HCT116 (cell line): ENCODE results near the gene ADGRL3. TPM values are rescaled to one million over a fixed set of nuclear protein-coding genes. Genes with fewer than 3 reads are reported as not detected.

Experiments
- ATAC-seq: fragments of 200-7000 bp; cut with Tn5 transposase; 2 replicates; pipeline ENCODE4 v1.9.1; 2020; ENCODE audit warnings: mild to moderate bottlenecking, moderate library complexity
- BruUV-seq: library from RNA; stranded (reverse); fragments of 400-500 nt; replicated peaks from 2 replicates; lab custom pipeline; 2021; lab: Mats Ljungman, UMichigan
- CTCF ChIA-PET: fragments of 300-600 bp; sonication (Branson Sonifier 250); formaldehyde crosslinking; loops from one replicate; lab custom pipeline; 2021; ENCODE audit warnings: antibody characterized with exemption; lab: Charles Lee
- POLR2A ChIA-PET: fragments of 300-600, 350-600 bp; sonication (Branson Sonifier 250); formaldehyde crosslinking; loops from one replicate; lab custom pipeline; 2021; ENCODE audit warnings: antibody characterized with exemption; lab: Charles Lee
- RAD21 ChIA-PET, 2 experiments: fragments of 300-600 bp; sonication (Branson Sonifier 250); formaldehyde crosslinking; loops; one replicate each; lab custom pipeline; 2023; ENCODE audit warnings: low total read pairs in 2 of 2; ENCODE audit not compliant: uncharacterized antibody in 2 of 2, unreplicated experiment in 2 of 2, low non-redundant PET in 1 of 2; lab: Charles Lee
- DNase-seq: peaks from one replicate; pipeline ENCODE4 v3.0.0-alpha.2; 2010; ENCODE audit warnings: low read depth, low spot score
- H2AFZ ChIP-seq: fragments of 200-600 bp; shearing (Covaris generic), sonication (generic); 2 replicates; pipeline ENCODE4 v1.6.1; 2017; ENCODE audit warnings: low read depth, mixed run types, mixed read lengths, antibody characterized with exemption, low read length; ENCODE audit not compliant: poor library complexity, severe bottlenecking
- H3K27ac ChIP-seq: 2 replicates; pipeline ENCODE4 v1.5.1; 2012; ENCODE audit warnings: low read depth, low read length
- H3K27me3 ChIP-seq: fragments of 200-600 bp; sonication (generic); 2 replicates; pipeline ENCODE4 v1.6.1; 2016; ENCODE audit warnings: mixed run types, low read length, mixed read lengths; ENCODE audit not compliant: insufficient read depth
- H3K36me3 ChIP-seq, 2 experiments: fragments of 200-500 bp in 1 of 2; fragments of 200-600 bp in 1 of 2; sonication (Bioruptor generic) in 1 of 2; sonication (generic) in 1 of 2; 2 replicates each; pipeline versions ENCODE4 v1.5.1 to v1.6.1; 2014 to 2016; ENCODE audit warnings: low read length in 2 of 2, inconsistent platforms in 1 of 2, mixed read lengths in 1 of 2, mixed run types in 1 of 2; ENCODE audit not compliant: insufficient read depth in 2 of 2, control insufficient read depth in 1 of 2
- H3K4me1 ChIP-seq, 2 experiments: fragments of 200-600 bp in 1 of 2; sonication (generic) in 1 of 2; 2 replicates each; pipeline versions ENCODE4 v1.5.1 to v1.6.1; 2012 to 2017; ENCODE audit warnings: low read length in 2 of 2, inconsistent platforms in 1 of 2, mild to moderate bottlenecking in 1 of 2, mixed read lengths in 1 of 2, mixed run types in 1 of 2, moderate library complexity in 1 of 2; ENCODE audit not compliant: insufficient read depth in 2 of 2, control insufficient read depth in 1 of 2
- H3K4me2 ChIP-seq: fragments of 200-600 bp; sonication (generic); 2 replicates; pipeline ENCODE4 v1.6.1; 2017; ENCODE audit warnings: mixed run types, low read length, mixed read lengths
- H3K4me3 ChIP-seq, 2 experiments: fragments of 200-600 bp in 1 of 2; sonication (generic) in 1 of 2; replicated peaks in 1 of 2; 2 replicates each; pipeline ENCODE4 v1.5.1; 2011 to 2016; ENCODE audit warnings: low read length in 2 of 2, control low read depth in 1 of 2, low read depth in 1 of 2, mild to moderate bottlenecking in 1 of 2, mixed read lengths in 1 of 2, mixed run types in 1 of 2
- H3K79me2 ChIP-seq: fragments of 200-600 bp; sonication (generic); 2 replicates; pipeline ENCODE4 v1.6.1; 2017; ENCODE audit warnings: mild to moderate bottlenecking, mixed run types, low read length, moderate library complexity, mixed read lengths; ENCODE audit not compliant: insufficient read depth
- H3K9ac ChIP-seq: fragments of 200-600 bp; sonication (generic); 2 replicates; pipeline ENCODE4 v1.6.1; 2016; ENCODE audit warnings: low read length, mixed read lengths
- H3K9me2 ChIP-seq: fragments of 200-600 bp; sonication (generic), shearing (Covaris generic); 2 replicates; pipeline ENCODE4 v1.6.1; 2017; ENCODE audit warnings: mixed run types, mild to moderate bottlenecking, moderate library complexity; ENCODE audit not compliant: insufficient read depth
- H3K9me3 ChIP-seq, 2 experiments: fragments of 200-500 bp in 1 of 2; fragments of 200-600 bp in 1 of 2; sonication (Bioruptor generic) in 1 of 2; sonication (generic) in 1 of 2; 2 replicates each; pipeline ENCODE4 v1.6.1; 2014 to 2017; ENCODE audit warnings: low read length in 2 of 2, mixed read lengths in 2 of 2, inconsistent platforms in 1 of 2, low read depth in 1 of 2, mild to moderate bottlenecking in 1 of 2, mixed run types in 1 of 2, moderate library complexity in 1 of 2; ENCODE audit not compliant: control insufficient read depth in 1 of 2, insufficient read depth in 1 of 2
- H4K20me1 ChIP-seq: fragments of 200-600 bp; sonication (generic), shearing (Covaris generic); 2 replicates; pipeline ENCODE4 v1.6.1; 2017; ENCODE audit warnings: mixed run types, mild to moderate bottlenecking, moderate library complexity; ENCODE audit not compliant: insufficient read depth
- CEBPB ChIP-seq: IDR thresholded peaks from 2 replicates; pipeline ENCODE4 v1.6.1; 2012; ENCODE audit warnings: low read depth
- FOSL1 ChIP-seq: IDR thresholded peaks from 2 replicates; pipeline ENCODE4 v1.6.1; 2012; ENCODE audit warnings: low read depth
- POLR2A ChIP-seq: IDR thresholded peaks from 2 replicates; pipeline ENCODE4 v1.7.0; 2011; ENCODE audit warnings: borderline replicate concordance; ENCODE audit not compliant: insufficient read depth, insufficient read length; ENCODE audit errors: extremely low read depth
- POLR2AphosphoS5 ChIP-seq: IDR thresholded peaks from 2 replicates; pipeline ENCODE4 v1.6.1; 2011; ENCODE audit warnings: mild to moderate bottlenecking, low read depth, low read length, moderate library complexity
- YY1 ChIP-seq: IDR thresholded peaks from 2 replicates; pipeline ENCODE4 v1.6.1; 2011; ENCODE audit warnings: low read length, low read depth, moderate library complexity, mild to moderate bottlenecking; ENCODE audit not compliant: insufficient replicate concordance; ENCODE audit errors: extremely low read depth
- intact Hi-C: fragments of 100-400 bp; cut with micrococcal nuclease; formaldehyde crosslinking; loops from 2 replicates; pipeline ENCODE4 v1.10.0; 2022
- total RNA-seq: library from RNA; stranded (reverse); gene quantifications from one replicate; pipeline ENCODE4 v1.2.1, GENCODE V29; 2021; ENCODE audit not compliant: unreplicated experiment
- TF ChIP-seq, protein P1 (sequence below): IDR thresholded peaks from 2 replicates; pipeline ENCODE4 v1.6.1; 2012
- TF ChIP-seq, protein P2 (sequence below), 3 experiments: fragments of 200-600 bp in 1 of 3; sonication (generic) in 1 of 3; IDR thresholded peaks in 2 of 3; conservative IDR thresholded peaks in 1 of 3; 2 replicates each; pipeline ENCODE4 v1.5.1; 2012 to 2017; ENCODE audit warnings: low read depth in 2 of 3, low read length in 2 of 3, antibody characterized with exemption in 1 of 3, borderline replicate concordance in 1 of 3, control low read depth in 1 of 3, mild to moderate bottlenecking in 1 of 3, mixed read lengths in 1 of 3, mixed run types in 1 of 3, moderate library complexity in 1 of 3; ENCODE audit not compliant: insufficient read depth in 1 of 3
- TF ChIP-seq, protein P3 (sequence below): IDR thresholded peaks from 2 replicates; pipeline ENCODE4 v1.6.1; 2011; ENCODE audit warnings: mild to moderate bottlenecking, low read length, moderate library complexity; ENCODE audit not compliant: insufficient replicate concordance; ENCODE audit errors: extremely low read depth

ADGRL3 gene
- total RNA-seq, 1 experiment from 2014 or later = not detected

DNA sequence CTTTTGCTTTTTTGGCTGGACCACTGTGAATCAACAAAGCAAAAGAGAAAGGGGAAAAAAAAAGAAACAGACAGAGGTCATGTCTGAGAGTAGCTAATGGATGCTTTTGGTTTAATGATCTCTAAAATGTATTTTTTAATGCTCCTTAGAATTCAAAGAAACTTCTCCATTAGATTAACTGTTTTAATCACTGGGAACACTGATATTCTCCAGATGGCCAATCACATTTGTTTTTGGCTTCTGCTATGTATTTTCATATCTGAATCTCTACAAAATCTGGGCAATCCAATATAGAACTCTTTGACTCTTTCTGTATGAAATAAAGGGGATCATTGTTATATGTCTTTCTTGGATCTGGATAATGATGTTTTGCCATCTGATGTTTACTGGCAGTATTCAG lies 278.2 kb downstream of the ADGRL3 start:
- BruUV-seq = no TSS peak

DNA sequence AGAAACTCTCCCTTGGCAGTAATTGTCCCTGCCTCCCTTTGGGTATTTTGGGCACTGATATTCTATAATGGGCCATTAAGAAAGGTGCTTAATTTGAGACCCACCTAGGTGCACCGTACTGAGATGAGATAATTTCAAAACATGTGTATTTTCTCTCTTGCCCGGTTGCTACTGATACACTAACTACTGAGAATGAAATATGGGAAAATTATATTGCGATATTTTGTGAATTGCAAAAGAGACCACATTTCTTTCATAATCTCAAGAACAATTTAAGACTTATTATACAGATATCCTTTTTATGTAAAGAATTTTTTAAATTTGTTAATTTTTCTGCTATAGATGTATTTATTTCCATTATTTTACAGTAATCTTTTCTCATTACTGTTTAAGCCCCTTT lies 284.9 kb downstream of the ADGRL3 start:
- ChIA-PET CTCF (no interaction called here), RAD21 (no interaction called here), POLR2A (no interaction called here)
- no peak for ATAC-seq
- no peak overlapping the region for H3K27ac ChIP-seq
- H4K20me1 ChIP-seq = no peaks in the 10 kb centered on the region
- H3K9me3 ChIP-seq = peaks cover 2 to 26% of the 10 kb centered on the region in 2 experiments; a peak in 2 of 4 replicates
- no peaks in the 10 kb centered on the region for H3K36me3 ChIP-seq
- H3K9ac ChIP-seq = no peak overlapping the region
- no peaks in the 10 kb centered on the region for H3K9me2 ChIP-seq
- H3K4me1 ChIP-seq = no peaks in the 10 kb centered on the region
- no peaks in the 10 kb centered on the region for H3K79me2 ChIP-seq
- no peak overlapping the region for H2AFZ ChIP-seq
- intact Hi-C loops = no loop called here
- H3K4me2 ChIP-seq = no peak overlapping the region
- TF ChIP-seq, protein P1, sequence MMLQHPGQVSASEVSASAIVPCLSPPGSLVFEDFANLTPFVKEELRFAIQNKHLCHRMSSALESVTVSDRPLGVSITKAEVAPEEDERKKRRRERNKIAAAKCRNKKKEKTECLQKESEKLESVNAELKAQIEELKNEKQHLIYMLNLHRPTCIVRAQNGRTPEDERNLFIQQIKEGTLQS = no peak
- TF ChIP-seq YY1 (no peak), POLR2AphosphoS5 (no peak), POLR2A (no peak), FOSL1 (no peak), CEBPB (no peak)
- TF ChIP-seq, protein P2, sequence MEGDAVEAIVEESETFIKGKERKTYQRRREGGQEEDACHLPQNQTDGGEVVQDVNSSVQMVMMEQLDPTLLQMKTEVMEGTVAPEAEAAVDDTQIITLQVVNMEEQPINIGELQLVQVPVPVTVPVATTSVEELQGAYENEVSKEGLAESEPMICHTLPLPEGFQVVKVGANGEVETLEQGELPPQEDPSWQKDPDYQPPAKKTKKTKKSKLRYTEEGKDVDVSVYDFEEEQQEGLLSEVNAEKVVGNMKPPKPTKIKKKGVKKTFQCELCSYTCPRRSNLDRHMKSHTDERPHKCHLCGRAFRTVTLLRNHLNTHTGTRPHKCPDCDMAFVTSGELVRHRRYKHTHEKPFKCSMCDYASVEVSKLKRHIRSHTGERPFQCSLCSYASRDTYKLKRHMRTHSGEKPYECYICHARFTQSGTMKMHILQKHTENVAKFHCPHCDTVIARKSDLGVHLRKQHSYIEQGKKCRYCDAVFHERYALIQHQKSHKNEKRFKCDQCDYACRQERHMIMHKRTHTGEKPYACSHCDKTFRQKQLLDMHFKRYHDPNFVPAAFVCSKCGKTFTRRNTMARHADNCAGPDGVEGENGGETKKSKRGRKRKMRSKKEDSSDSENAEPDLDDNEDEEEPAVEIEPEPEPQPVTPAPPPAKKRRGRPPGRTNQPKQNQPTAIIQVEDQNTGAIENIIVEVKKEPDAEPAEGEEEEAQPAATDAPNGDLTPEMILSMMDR (IDR thresholded peaks at IDR 0.05 in 2 of 3, conservative IDR thresholded peaks at IDR 0.05 in 1 of 3; ENCODE audit: borderline replicate concordance in 1 of 3, insufficient read depth in 1 of 3, low read depth in 2 of 3, low read length in 2 of 3) = no peak
- TF ChIP-seq, protein P3, sequence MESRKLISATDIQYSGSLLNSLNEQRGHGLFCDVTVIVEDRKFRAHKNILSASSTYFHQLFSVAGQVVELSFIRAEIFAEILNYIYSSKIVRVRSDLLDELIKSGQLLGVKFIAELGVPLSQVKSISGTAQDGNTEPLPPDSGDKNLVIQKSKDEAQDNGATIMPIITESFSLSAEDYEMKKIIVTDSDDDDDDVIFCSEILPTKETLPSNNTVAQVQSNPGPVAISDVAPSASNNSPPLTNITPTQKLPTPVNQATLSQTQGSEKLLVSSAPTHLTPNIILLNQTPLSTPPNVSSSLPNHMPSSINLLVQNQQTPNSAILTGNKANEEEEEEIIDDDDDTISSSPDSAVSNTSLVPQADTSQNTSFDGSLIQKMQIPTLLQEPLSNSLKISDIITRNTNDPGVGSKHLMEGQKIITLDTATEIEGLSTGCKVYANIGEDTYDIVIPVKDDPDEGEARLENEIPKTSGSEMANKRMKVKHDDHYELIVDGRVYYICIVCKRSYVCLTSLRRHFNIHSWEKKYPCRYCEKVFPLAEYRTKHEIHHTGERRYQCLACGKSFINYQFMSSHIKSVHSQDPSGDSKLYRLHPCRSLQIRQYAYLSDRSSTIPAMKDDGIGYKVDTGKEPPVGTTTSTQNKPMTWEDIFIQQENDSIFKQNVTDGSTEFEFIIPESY = no peak
- no peak overlapping the region for H3K4me3 ChIP-seq
- H3K27me3 ChIP-seq = no peaks in the 10 kb centered on the region
- DNase-seq = no peak
- no TSS peak for BruUV-seq

More for the DNA sequence above, 278.2 kb downstream of the ADGRL3 start:
- H3K4me3 ChIP-seq = no peak overlapping the region
- no peaks in the 10 kb centered on the region; the same call in 1 of the 2 replicates for H4K20me1 ChIP-seq
- no peak overlapping the region for H3K9ac ChIP-seq
- intact Hi-C loops = no loop called here
- H3K4me1 ChIP-seq = no peaks in the 10 kb centered on the region
- RAD21 ChIA-PET = no interaction called here
- DNase-seq (no peak), ATAC-seq (no peak)
- H3K27ac ChIP-seq = no peak overlapping the region
- no peak for TF ChIP-seq YY1
- H3K9me3 ChIP-seq = peaks cover 7 to 15% of the 10 kb centered on the region in 2 experiments; a peak in 2 of 4 replicates
- no peaks in the 10 kb centered on the region for H3K9me2 ChIP-seq
- no peaks in the 10 kb centered on the region for H3K36me3 ChIP-seq
- no peak overlapping the region for H2AFZ ChIP-seq
- H3K4me2 ChIP-seq = no peak overlapping the region
- no peaks in the 10 kb centered on the region for H3K79me2 ChIP-seq
- POLR2A ChIA-PET = no interaction called here
- H3K27me3 ChIP-seq = no peaks in the 10 kb centered on the region
- CTCF ChIA-PET = no interaction called here
